Lung (tissue), 16 donors: Measurements from ENCODE around the gene RAI2. TPM values are rescaled to one million over a fixed set of nuclear protein-coding genes. Genes with fewer than 3 reads are reported as not detected.
A peak's percentile ranks its signal among the peaks of the same experiment; 100 is the strongest.

Experiments
- ATAC-seq: fragments of 200-7000 bp; cut with Tn5 transposase; one replicate; pipeline ENCODE4 v1.9.1; 2020; ENCODE audit warnings: moderate number of reproducible peaks; ENCODE audit not compliant: insufficient read depth, low FRiP score
- DNase-seq, 3 donors: peaks; one replicate each; pipeline ENCODE4 v3.0.0-alpha.2; 2013 to 2017
- H3K27ac ChIP-seq, 2 donors: one replicate each; pipeline ENCODE4 v1.5.1; 2013; ENCODE audit warnings: mild to moderate bottlenecking in 2 of 2, moderate library complexity in 2 of 2, control low read depth in 1 of 2, inconsistent platforms in 1 of 2, low read depth in 1 of 2, low read length in 1 of 2
- H3K27me3 ChIP-seq, 3 donors: one replicate each; pipeline ENCODE4 v1.5.1; 2013; ENCODE audit warnings: low read length in 2 of 3; ENCODE audit not compliant: control insufficient read depth in 3 of 3, insufficient read depth in 3 of 3
- H3K36me3 ChIP-seq, 4 donors: one replicate each; pipeline ENCODE4 v1.5.1; 2013; ENCODE audit warnings: low read length in 4 of 4, mild to moderate bottlenecking in 1 of 4, moderate library complexity in 1 of 4; ENCODE audit not compliant: control insufficient read depth in 4 of 4, insufficient read depth in 4 of 4
- H3K4me1 ChIP-seq, 5 donors: one replicate each; pipeline ENCODE4 v1.5.1; 2013; ENCODE audit warnings: low read length in 5 of 5, mild to moderate bottlenecking in 2 of 5, moderate library complexity in 1 of 5; ENCODE audit not compliant: control insufficient read depth in 5 of 5, insufficient read depth in 5 of 5
- H3K4me3 ChIP-seq: one replicate; pipeline ENCODE4 v1.5.1; 2013; ENCODE audit warnings: mild to moderate bottlenecking, control low read depth, moderate library complexity
- H3K9ac ChIP-seq, 2 donors: one replicate each; pipeline ENCODE4 v1.5.1; 2013; ENCODE audit warnings: low read length in 2 of 2, control low read depth in 1 of 2; ENCODE audit not compliant: insufficient read depth in 1 of 2
- H3K9me3 ChIP-seq, 4 donors: one replicate each; pipeline ENCODE4 v1.5.1; 2013; ENCODE audit warnings: low read length in 3 of 4, mild to moderate bottlenecking in 1 of 4, moderate library complexity in 1 of 4; ENCODE audit not compliant: control insufficient read depth in 4 of 4, insufficient read depth in 3 of 4
- CTCF ChIP-seq: IDR thresholded peaks from 2 replicates; pipeline ENCODE4 v1.5.1; 2012; ENCODE audit warnings: mild to moderate bottlenecking; ENCODE audit errors: control extremely low read depth, extremely low read depth
- WGBS, 2 donors: extraction: QIAGEN DNeasy Blood & Tissue Kit; methylation state at CpG; one replicate each; pipeline ENCODE4 v1.1.7; 2013; 5-methylcytosine and 5-hydroxymethylcytosine counted together
- long read RNA-seq, 5 donors: transcript quantifications; one replicate each; lab custom pipeline, GENCODE V29; 2026
- polyA plus RNA-seq, 2 donors: library from polyadenylated mRNA; stranded (reverse); fragments of 200-250 nt; gene quantifications; one replicate each; pipeline ENCODE4 v1.2.1, GENCODE V29; 2013
- total RNA-seq, 2 donors: library from RNA; depleted of rRNA in 1 of 2; stranded (reverse); fragments of >200 nt in 1 of 2; gene quantifications; one replicate each; pipeline ENCODE4 v1.2.1, GENCODE V29; 2014 to 2021
- donor health status: control.
- donor health status: control.
- donor health status: Bipolar disorder and iron deficiency.
- donor health status: healthy.
- donor health status: DM: yes; HTN: yes; CAD: no.

Gene RAI2
- total RNA-seq (10 to 100 TPM; 13.5 to 19.9 TPM), polyA plus RNA-seq (10 to 100 TPM; 11.5 to 13.8 TPM)
- long read RNA-seq, donor 1, partial matches to known transcripts: 9 of 17 reads
- long read RNA-seq, donor 1, other reads (novel, unspliced or antisense): 5 of 17 reads
- long read RNA-seq, donor 2, partial matches to known transcripts: 0 of 2 reads
- long read RNA-seq, donor 2, other reads (novel, unspliced or antisense): 0 of 2 reads
- long read RNA-seq, donor 3, partial matches to known transcripts: 0 of 1 reads
- long read RNA-seq, donor 3, other reads (novel, unspliced or antisense): 0 of 1 reads
- long read RNA-seq, donor 4, partial matches to known transcripts: 5 of 7 reads
- long read RNA-seq, donor 4, other reads (novel, unspliced or antisense): 0 of 7 reads
- long read RNA-seq, donor 5, partial matches to known transcripts: 0 of 14 reads
- long read RNA-seq, donor 5, other reads (novel, unspliced or antisense): 10 of 14 reads

- peak within 1 kb of the TSS in 1 of 2 donors; percentile 76 for H3K9ac ChIP-seq
Observed at GRCh38 chrX:17860811-17861488, at the start of gene RAI2. TSS of gene RAI2 (minus strand) at chrX:17861298. CDS start at chrX:17802010, 59,288 bp downstream.

GRCh38 chrX:17888421-17888820 lies 27.3 kb upstream of the RAI2 start:
- TF ChIP-seq CTCF: no peak
- DNase-seq (no peak), ATAC-seq (no peak)
- H3K36me3 ChIP-seq: no peaks in the 10 kb centered on the region
- H3K27ac ChIP-seq: no peak overlapping the region
- WGBS, 2 donors: 90 to 95% methylated on average over 1 of the region's 1 CpG
- peaks cover 0 to 17% (median 13%) of the 10 kb centered on the region in 3 donors for H3K27me3 ChIP-seq
- no peaks in the 10 kb centered on the region for H3K4me1 ChIP-seq
- H3K4me3 ChIP-seq: no peak overlapping the region
- H3K9me3 ChIP-seq: no peaks in the 10 kb centered on the region
- H3K9ac ChIP-seq: no peak overlapping the region

More at GRCh38 chrX:17860811-17861488, at the start of gene RAI2:
- Histone ChIP-seq H3K27ac (peak within 1 kb of the TSS; percentile 71 to 75), H3K4me3 (peak within 1 kb of the TSS; percentile 49), H3K4me1 (peaks cover 0 to 5% (median 0%) of the 10 kb centered on the region in 5 donors), H3K9me3 (peaks cover 0 to 3% (median 0%) of the 10 kb centered on the region in 4 donors), H3K27me3 (peaks cover 14 to 71% (median 43%) of the 10 kb centered on the region in 3 donors), H3K36me3 (no peaks in the 10 kb centered on the region)
- peak; percentile 35 for ATAC-seq
- 0 to 25% methylated on average over 3 to 98 of the region's 98 CpGs for WGBS, 2 donors
- peak; percentile 45 to 53 (median 50) for DNase-seq
- no peak for TF ChIP-seq CTCF

- ATAC-seq (no peak), DNase-seq (no peak)
- Histone ChIP-seq H3K36me3 (no peaks in the 10 kb centered on the region), H3K9me3 (no peaks in the 10 kb centered on the region), H3K27ac (no peak overlapping the region), H3K4me1 (no peaks in the 10 kb centered on the region), H3K4me3 (no peak overlapping the region), H3K9ac (no peak overlapping the region), H3K27me3 (peaks cover 0 to 29% (median 15%) of the 10 kb centered on the region in 3 donors)
- TF ChIP-seq CTCF: no peak
- WGBS, 2 donors: 82 to 96% methylated on average over 2 of the region's 2 CpGs
Observed at GRCh38 chrX:17882680-17883079, 21.6 kb upstream of the RAI2 start.
